ENCODE measurements around the gene EEF1AKMT3.

GRCh38 chr12:57744194-57744776, 28.1 kb upstream of the EEF1AKMT3 start:
- TF ChIP-seq, protein P1, sequence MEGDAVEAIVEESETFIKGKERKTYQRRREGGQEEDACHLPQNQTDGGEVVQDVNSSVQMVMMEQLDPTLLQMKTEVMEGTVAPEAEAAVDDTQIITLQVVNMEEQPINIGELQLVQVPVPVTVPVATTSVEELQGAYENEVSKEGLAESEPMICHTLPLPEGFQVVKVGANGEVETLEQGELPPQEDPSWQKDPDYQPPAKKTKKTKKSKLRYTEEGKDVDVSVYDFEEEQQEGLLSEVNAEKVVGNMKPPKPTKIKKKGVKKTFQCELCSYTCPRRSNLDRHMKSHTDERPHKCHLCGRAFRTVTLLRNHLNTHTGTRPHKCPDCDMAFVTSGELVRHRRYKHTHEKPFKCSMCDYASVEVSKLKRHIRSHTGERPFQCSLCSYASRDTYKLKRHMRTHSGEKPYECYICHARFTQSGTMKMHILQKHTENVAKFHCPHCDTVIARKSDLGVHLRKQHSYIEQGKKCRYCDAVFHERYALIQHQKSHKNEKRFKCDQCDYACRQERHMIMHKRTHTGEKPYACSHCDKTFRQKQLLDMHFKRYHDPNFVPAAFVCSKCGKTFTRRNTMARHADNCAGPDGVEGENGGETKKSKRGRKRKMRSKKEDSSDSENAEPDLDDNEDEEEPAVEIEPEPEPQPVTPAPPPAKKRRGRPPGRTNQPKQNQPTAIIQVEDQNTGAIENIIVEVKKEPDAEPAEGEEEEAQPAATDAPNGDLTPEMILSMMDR (IDR thresholded peaks at IDR 0.05 in 4 of 5, conservative IDR thresholded peaks at IDR 0.05 in 1 of 5), result no peak
- no peak for TF ChIP-seq POLR2A (IDR thresholded peaks at IDR 0.05)

Measured in gastrocnemius medialis (tissue), 4 donors.